Cardiac atrium fibroblast (primary cell): ENCODE results near the gene AIMP2. TPM values are rescaled to one million over a fixed set of nuclear protein-coding genes. Genes with fewer than 3 reads are reported as not detected.

ENCODE experiments used
- total RNA-seq: library from RNA; depleted of rRNA; stranded (reverse); fragments of >200 nt; gene quantifications from 2 replicates; pipeline ENCODE4 v1.2.3, GENCODE V29; 2015

The AIMP2 gene
- 55.2 and 59.1 TPM in 2 replicates for total RNA-seq

GRCh38 chr7:6008668-6009611, at the start of gene AIMP2, which contains the start of gene PMS2:
Gene AIMP2 (plus strand): TSS chr7:6009272. CDS start chr7:6009364, 92 bp downstream.
Gene PMS2 (minus strand): TSS chr7:6009049. CDS start chr7:6009019, 30 bp downstream.

DNA sequence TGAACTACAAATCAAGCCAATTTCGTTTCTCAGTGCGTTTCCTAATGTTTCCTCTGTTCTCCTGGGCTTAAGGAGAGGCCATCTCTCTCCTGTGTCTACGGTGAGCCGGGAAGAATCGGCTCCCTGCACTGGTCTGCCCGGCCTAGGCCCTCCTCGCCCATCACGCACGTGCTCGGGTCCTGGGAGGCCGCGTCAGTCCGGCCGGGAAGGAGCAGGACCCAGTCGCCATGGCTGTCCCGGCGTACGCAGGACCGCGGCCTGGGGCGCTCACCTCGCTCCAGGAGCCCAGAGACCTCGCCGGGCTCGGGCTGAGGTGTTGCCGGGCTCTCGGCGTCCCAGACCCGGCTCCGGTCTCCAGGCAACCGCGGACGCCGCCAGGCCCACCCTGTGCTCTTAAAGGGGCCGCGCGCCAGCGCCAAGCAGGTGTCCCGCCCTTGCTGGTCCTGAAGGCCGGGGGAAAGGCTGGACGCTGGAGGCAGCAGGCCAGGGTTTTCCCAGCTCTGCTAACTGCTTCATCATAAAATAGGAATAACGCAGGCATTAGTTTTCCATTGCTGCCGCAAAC, 38.6 kb upstream of the AIMP2 start, which contains the start of gene RSPH10B:
Gene RSPH10B (minus strand): TSS at position 343 of the 565 bp plus-strand sequence. CDS start 3,573 bp downstream, outside the sequence.

DNA sequence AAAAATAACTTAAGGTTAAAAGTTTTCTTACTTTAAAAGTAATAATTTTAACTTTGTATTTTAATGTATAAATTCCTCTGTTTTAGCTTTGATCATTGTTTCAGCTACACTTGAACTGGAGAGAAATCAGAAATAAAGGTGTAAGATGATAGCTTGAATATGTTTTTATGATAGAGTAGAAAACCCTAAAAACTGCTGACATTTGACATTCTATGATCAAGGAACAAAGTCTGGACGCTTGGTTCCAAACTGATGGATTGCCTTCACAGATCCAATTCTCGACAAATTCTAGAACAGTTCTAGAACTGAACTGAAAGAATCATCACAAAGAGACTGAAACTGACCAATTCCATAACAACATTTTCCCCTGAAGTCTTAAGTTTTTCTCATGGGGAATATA, 21.9 kb downstream of the AIMP2 start, which contains the start of gene ANKRD61:
Gene ANKRD61 (plus strand): TSS at position 389 of the 400 bp plus-strand sequence. CDS start 0 bp downstream, at position 389.

Other genes starting within 250 kb of the AIMP2 start
- 31.6 and 35.2 TPM in 2 replicates for gene RNF216, start 227.6 kb upstream of the AIMP2 start, total RNA-seq
- not detected in 2 replicates for gene OCM, start 128.5 kb upstream of the AIMP2 start, total RNA-seq
- gene CCZ1, start 110.5 kb upstream of the AIMP2 start, total RNA-seq: 33.0 and 45.2 TPM in 2 replicates
- not detected in 2 replicates for gene RSPH10B, start 38.6 kb upstream of the AIMP2 start, total RNA-seq
- gene PMS2, start 223 bp upstream of the AIMP2 start, total RNA-seq: 9.6 and 11.0 TPM in 2 replicates
- not detected in 2 replicates for gene ANKRD61, start 22.1 kb downstream of the AIMP2 start, total RNA-seq
- 79.8 and 150 TPM in 2 replicates for gene EIF2AK1, start 49.9 kb downstream of the AIMP2 start, total RNA-seq
- 3.6 and 3.7 TPM in 2 replicates for gene USP42, start 95.7 kb downstream of the AIMP2 start, total RNA-seq